ENCODE measurements around the gene SV2C. TPM values are rescaled to one million over a fixed set of nuclear protein-coding genes. Genes with fewer than 3 reads are reported as not detected.

SV2C gene
- total RNA-seq, 1 donor from 2014 or later: not detected

DNA sequence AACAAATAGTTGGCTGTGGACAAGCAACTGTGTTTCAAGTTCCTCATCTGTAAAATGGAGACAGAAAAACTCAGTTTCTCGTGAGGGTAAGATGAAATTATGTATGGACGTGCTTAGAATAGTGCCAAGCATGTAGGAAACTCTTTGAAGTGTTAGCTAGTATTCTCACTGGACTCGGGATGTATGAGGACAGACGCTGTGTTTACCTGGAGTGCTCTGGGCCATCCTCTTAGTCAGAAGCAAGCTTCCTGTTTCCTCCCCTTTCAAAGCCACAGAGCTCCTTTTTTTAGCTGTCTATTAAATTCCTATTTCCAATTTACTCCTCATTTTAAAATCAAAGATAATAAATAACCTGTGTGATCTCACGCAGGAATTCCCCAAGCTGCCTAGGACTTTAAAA lies 296.1 kb downstream of the SV2C start:
- DNase-seq (ENCODE audit: low read depth in 2 of 2): no peak

GRCh38 chr5:76379855-76380254 lies 296.7 kb downstream of the SV2C start:
- DNase-seq (ENCODE audit: low read depth in 2 of 2): no peak

GRCh38 chr5:76380346-76381066 lies 297.3 kb downstream of the SV2C start:
- no peak for DNase-seq (ENCODE audit: low read depth in 2 of 2)

GRCh38 chr5:76383126-76383832 lies 300.1 kb downstream of the SV2C start:
- no peak for DNase-seq (ENCODE audit: low read depth in 2 of 2)

DNA sequence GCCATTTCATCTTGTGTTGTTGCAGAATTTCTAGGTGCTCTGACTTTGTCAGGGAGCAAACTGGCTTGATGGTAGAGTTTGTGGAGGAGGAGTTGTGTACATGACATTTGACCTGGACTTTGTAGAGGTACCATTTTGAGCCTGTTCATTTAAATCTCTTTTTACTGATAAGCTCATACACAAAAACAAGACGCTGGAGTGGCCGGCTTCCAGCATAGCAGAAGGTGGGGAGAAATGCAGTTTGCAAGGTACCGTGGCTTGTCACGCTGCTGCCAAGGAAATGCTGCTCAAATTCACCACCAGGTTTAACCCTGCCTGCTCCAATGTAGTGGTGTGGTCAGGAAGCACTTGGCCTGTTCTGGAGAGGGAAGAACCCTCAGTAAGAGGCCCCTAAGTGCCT lies 301.0 kb downstream of the SV2C start:
- no peak for DNase-seq (ENCODE audit: low read depth in 2 of 2)

DNA sequence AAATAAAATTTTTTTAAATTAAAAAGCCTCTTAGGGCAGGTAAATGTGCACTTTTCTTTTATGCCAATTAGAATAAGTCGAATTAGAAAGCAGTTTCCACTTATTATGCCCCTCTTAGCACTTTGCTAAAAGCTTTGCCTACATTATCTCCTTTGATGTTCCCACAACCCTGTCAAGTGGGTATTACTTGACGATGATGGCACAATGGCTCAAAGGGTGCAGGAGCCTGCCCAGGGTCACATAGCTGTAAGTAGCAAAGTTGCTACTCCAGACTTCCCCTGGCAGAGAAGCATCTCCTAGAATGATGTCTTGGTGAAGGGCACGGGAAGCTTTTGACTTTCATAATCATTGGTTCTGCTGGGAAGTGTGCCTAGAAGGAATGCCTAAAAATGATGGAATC lies 301.5 kb downstream of the SV2C start:
- DNase-seq (ENCODE audit: low read depth in 2 of 2): no peak

DNA sequence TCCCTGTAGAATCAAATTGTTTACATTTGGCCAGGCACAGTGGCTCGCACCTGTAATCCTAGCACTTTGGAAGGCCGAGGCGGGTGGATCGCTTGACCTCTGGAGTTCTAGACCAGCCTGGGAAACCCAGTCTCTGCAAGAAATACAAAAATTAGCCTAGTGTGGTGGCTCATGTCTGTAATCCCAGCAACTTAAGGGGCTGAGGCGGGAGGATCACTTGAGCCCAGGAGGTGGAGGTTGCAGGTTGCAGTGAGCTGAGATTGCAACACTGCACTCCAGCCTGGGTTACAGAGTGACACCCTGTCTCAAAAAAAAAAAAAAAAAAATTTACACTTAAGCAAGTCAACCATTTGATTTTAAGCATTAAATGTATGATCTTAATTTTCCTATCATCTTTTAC lies 302.4 kb downstream of the SV2C start:
- DNase-seq (ENCODE audit: low read depth in 2 of 2): no peak

GRCh38 chr5:76386360-76386759 lies 303.2 kb downstream of the SV2C start:
- no peak for DNase-seq (ENCODE audit: low read depth in 2 of 2)

DNA sequence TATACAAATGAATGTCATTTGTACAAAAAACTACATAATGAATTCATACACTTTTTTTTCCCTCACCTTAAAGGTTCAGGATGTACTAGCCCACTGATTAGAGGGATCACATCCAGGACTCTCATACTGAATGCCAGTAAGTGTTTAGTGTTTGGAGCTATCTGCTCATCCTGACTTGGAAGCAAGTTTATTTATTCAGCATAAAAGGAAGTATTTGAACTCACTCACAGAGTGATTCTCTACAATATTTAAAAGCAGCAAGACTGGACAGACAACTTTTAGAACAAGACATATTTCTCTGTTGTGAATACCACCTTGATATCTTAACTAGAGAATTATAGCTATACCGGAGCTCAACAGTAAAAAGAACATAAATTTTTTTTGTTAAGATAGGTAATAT lies 305.1 kb downstream of the SV2C start:
- no peak for DNase-seq (ENCODE audit: low read depth in 2 of 2)

DNA sequence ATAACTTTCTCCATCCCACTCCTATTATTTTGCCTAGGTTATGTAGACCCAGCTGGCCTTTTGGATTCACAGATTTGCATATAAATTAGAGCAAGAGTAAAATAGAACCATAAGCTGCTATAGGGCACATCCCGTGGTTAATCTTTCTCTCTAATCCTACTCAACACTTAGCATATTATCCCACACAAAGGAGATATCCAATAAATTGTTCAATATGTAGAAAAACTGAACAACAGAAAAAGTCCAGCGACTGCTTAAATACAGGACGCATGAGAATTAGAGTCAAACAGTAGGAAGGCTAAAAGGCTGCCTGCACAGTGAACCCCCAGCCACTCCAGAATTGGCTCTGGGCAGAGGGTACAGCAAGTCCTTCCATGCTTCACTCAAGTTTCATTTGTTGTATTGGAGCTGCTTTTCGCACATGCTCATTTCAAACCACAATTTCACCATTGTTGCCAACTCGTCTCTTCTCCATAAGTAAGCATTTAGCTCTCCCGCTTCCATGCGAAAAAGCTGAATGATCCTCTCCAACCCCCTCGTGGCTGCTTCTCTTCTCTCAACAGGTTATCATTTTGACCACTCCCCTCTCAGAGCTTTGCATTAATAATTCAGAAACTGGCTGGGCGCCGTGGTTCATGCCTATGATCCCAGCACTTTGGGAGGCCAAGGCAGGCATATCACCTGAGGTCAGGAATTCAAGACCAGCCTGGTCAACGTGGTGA lies 305.8 kb downstream of the SV2C start:
- DNase-seq (ENCODE audit: low read depth in 2 of 2): no peak

DNA sequence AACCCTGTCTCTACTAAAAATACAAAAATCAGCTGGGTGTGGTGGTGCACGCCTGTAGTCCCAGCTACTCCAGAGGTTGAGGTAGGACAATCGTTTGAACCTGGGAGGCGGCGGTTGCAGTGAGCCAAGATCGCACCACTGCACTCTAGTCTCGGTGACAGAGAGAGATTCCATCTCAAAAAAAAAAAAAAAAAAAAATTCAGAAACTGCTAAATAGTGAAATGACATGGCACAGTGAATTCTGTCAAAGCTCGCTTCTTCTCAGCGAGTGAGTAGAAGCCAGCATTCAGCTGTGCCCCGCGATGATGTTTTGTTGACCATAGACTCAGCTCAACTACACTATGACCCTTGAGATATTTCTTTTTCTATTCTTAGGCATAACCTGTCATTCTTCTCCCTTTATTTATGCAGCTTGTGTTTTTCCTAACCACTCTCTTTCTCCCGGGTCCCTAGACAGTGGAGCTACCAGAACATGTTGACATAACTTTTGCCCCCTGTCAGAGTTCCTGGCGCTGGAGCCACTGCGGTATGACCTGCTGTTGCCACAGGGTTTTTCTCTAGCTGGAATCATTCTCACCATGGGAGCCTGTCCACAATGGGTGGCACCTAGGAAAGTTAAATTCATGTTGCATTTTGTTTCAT lies 306.5 kb downstream of the SV2C start:
- DNase-seq (ENCODE audit: low read depth in 2 of 2): no peak

GRCh38 chr5:76391014-76391413 lies 307.8 kb downstream of the SV2C start:
- DNase-seq (ENCODE audit: low read depth in 2 of 2): no peak

DNA sequence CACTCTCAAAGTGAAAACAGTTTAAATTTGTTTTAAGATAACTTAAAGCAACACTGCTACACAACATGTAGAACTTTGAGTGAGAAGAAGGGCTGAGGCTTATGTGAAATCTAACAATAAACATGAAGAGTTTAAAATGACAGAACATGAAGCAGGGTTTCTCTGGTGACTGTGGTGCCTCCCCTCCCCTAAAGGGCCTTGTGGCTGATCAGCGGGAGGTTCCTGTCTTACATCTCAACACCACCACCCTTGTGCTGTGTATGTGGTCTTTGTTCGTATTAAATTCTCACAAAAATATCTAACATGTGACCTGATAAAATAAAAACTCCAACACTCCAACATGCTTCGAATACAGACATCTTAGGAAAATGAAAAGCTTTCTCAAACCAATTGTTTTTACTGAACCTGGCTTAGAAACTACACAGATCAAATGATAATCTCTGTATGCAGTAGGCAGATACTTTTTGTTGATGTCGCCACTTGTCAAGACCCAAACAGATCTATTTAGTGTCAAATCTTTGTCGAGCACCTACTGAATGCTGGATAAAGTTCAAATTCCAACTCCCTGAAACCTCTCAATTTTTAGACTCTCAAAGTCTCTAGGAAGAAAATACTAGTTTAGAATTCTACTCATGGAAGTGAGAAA lies 310.0 kb downstream of the SV2C start:
- DNase-seq (ENCODE audit: low read depth in 2 of 2): no peak

- DNase-seq (ENCODE audit: low read depth in 2 of 2): no peak
These were observed 314.0 kb downstream of the SV2C start for GRCh38 chr5:76397200-76397599.

- DNase-seq (ENCODE audit: low read depth in 2 of 2): no peak
These were observed 316.1 kb downstream of the SV2C start for GRCh38 chr5:76399268-76399667.

DNA sequence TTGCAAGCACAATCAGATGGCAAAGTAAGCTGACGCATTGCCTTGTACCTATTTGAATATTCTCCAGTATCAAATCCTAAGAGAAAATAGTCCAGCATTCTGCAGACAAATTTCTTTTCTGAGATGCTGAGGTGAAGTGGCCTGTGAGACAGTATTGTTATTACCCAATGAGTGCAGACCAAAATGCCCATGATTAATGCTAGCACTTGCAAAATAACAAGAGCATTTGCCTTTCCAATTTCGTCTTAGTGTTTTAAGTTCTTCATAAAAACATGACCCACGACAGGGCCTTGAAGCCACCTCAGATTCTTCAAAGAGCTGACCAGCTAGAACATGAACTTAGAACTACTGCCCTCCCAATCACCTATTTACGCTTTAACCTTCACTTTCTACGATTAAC lies 317.3 kb downstream of the SV2C start:
- no peak for DNase-seq (ENCODE audit: low read depth in 2 of 2)

DNA sequence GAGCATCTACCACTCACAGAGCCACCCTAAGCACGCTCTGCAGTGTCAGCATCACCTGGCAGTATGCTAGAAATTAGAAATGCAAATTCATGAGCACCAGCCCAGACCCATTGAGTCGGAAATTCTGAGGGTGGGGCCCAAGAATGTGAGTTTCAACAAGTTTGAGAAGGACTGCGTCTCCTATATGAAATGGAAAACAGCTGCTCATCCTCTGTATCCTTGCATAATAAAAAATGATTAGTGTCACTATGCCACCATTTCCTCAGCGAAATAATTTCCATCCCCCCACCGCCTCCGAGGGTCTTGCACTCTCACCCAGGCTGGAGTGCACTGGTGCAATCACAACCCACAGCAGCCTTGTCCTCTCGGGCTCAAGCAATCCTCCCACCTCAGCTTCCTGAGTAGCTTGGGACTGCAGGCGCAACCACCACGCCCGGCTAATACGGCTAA lies 318.6 kb downstream of the SV2C start:
- DNase-seq (ENCODE audit: low read depth in 2 of 2): no peak

GRCh38 chr5:76402251-76402885 lies 319.2 kb downstream of the SV2C start:
- DNase-seq (ENCODE audit: low read depth in 2 of 2): peak in 1 of 2 donors; percentile 7

GRCh38 chr5:76402886-76403765 lies 319.9 kb downstream of the SV2C start, which contains the start of gene IQGAP2:
Gene IQGAP2 (plus strand): TSS chr5:76403285. CDS start chr5:76403546, 261 bp downstream.
- DNase-seq (ENCODE audit: low read depth in 2 of 2): peak in 1 of 2 donors; percentile 70

All from dermis microvascular lymphatic vessel endothelial cell (primary cell).